RWPE1 (cell line): ENCODE data around the gene AMBRA1.
A peak's percentile ranks its signal among the peaks of the same experiment; 100 is the strongest.

ENCODE experiments used
- CTCF ChIA-PET: fragments of 350-600 bp; sonication (Branson Sonifier 250); formaldehyde crosslinking; extraction: SDS; loops from one replicate; lab custom pipeline; 2021; lab: Yijun Ruan, JAX
- POLR2A ChIA-PET: fragments of 400-600 bp; formaldehyde crosslinking; extraction: SDS; loops from one replicate; lab custom pipeline; 2020; ENCODE audit warnings: antibody characterized with exemption; ENCODE audit not compliant: low non-redundant PET; lab: Yijun Ruan, JAX
- DNase-seq: peaks from one replicate; pipeline ENCODE4 v3.0.0; 2012; ENCODE audit warnings: low spot score
- H3K27ac ChIP-seq: fragments of 450-650 bp; 2 replicates; pipeline ENCODE4 v1.5.1; 2017
- TF ChIP-seq, protein P1 (sequence below): fragments of 450-650 bp; conservative IDR thresholded peaks from 2 replicates; pipeline ENCODE4 v1.5.1; 2017; ENCODE audit warnings: low read depth, mild to moderate bottlenecking

AMBRA1 gene

DNA sequence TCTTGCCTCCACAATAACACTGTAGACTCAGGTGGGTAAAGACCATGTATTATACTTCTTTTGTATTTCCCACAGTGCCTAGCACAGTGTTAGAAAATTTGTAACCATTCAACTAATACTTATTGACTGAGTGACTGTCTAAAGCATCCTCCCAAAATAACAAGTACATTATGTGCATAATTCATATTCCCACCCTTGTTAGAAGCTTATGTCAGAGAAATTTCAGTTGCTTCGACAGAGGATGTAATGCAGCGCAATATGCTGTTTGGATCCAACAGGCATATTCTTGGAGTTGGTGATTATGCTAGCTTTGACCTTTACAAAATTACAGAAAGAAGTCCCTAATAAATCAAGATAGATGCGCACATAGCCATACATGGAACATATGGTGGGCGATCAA is 53.0 kb downstream of the AMBRA1 start:
- no peak overlapping the region for H3K27ac ChIP-seq
- no peak for DNase-seq
- ChIA-PET POLR2A (no interaction called here), CTCF (interaction anchor here (0.6 kb wide), 1 partner anchor 149 kb away, joined by 5 read pairs; the partner anchor contains the start of gene CHRM4)
- TF ChIP-seq, protein P1, sequence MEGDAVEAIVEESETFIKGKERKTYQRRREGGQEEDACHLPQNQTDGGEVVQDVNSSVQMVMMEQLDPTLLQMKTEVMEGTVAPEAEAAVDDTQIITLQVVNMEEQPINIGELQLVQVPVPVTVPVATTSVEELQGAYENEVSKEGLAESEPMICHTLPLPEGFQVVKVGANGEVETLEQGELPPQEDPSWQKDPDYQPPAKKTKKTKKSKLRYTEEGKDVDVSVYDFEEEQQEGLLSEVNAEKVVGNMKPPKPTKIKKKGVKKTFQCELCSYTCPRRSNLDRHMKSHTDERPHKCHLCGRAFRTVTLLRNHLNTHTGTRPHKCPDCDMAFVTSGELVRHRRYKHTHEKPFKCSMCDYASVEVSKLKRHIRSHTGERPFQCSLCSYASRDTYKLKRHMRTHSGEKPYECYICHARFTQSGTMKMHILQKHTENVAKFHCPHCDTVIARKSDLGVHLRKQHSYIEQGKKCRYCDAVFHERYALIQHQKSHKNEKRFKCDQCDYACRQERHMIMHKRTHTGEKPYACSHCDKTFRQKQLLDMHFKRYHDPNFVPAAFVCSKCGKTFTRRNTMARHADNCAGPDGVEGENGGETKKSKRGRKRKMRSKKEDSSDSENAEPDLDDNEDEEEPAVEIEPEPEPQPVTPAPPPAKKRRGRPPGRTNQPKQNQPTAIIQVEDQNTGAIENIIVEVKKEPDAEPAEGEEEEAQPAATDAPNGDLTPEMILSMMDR: no peak

DNA sequence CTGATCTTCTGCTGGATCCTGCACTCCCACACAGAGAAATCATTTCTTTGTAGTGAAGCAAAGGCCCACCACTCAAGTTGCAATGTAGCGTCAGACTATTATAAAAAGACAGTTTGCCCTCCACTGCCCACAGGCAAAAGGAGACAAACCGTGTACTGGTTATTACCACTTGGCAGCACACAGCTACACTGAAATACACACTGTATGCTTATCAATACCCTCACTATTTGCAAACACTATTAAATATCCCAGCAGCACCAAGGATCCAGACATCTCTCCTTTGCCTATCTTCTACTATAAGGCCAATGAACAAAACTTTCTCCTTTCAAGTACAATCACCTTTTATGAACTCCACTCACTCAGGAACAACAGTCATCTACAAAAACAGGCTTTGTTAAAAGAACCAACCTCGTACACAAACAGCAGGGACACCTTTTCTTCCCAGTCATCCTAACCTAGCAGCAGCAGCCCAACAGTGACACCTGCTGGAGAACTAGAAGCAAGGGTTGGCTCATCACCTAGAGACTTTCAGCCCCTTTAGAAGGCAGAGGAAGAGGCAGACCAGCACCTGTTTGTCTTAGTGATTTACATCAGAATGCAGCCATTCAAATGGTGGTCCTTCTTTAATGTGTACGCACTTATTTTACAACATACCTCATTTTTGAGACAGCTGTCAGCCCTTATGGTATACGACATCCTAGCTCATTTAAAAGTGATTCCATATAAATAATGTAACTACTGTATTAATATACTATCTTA is 56.1 kb downstream of the AMBRA1 start:
- POLR2A ChIA-PET: no interaction called here
- TF ChIP-seq, protein P1: peak; percentile 90
- DNase-seq: peak; percentile 66
- CTCF ChIA-PET: interaction anchor here (0.6 to 2.5 kb wide), 5 partner anchors 8 to 228 kb away, joined by 3 to 6 read pairs (median 3); no protein-coding TSS in a partner anchor
- H3K27ac ChIP-seq: no peak overlapping the region

DNA sequence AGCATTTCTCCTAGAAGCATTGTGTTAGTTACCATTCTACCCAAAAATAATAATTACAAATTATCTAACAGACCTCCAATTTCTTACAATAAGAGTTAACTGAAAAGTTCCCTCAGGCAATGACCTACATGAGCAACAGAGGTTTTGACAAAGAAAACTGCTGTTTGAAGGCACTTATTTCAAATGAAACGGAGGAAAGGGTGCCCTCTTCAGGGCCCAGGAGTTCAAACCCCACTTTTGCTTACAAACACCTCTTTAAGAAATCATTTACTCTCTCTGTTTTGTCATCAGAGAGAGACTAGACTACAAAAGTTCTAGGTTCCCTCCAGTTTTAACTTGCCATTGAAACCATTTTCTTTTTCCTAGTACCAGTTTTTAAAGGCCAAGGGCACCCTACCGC is 56.7 kb downstream of the AMBRA1 start:
- POLR2A ChIA-PET: no interaction called here
- TF ChIP-seq, protein P1: no peak
- CTCF ChIA-PET: interaction anchor here (2.5 kb wide), 1 partner anchor 8 kb away, joined by 6 read pairs; no protein-coding TSS in a partner anchor
- no peak for DNase-seq
- no peak overlapping the region for H3K27ac ChIP-seq

DNA sequence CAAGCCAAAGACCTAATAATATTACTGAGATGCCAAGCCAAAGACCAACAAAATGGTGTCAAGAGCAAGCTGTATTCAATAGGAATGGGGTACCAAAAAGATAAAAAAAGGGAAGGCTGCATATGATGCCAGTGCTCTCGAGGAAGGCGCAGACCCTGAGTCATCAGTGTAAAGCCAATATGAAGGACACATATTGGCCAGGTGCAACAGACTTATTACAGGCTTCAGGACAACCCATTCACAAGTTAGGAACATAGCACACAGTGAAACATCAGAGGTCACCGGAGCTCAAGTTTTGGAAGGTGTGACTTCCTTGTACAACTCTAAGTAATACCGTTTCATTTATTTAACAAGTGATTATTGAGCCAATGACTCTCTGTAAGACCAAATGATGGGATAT is 58.1 kb downstream of the AMBRA1 start:
- ChIA-PET POLR2A (no interaction called here), CTCF (interaction anchor here (1.1 to 1.3 kb wide), 2 partner anchors 140 to 147 kb away, joined by 3 to 5 read pairs; no protein-coding TSS in a partner anchor)
- DNase-seq: no peak
- TF ChIP-seq, protein P1: no peak
- H3K27ac ChIP-seq: no peak overlapping the region

DNA sequence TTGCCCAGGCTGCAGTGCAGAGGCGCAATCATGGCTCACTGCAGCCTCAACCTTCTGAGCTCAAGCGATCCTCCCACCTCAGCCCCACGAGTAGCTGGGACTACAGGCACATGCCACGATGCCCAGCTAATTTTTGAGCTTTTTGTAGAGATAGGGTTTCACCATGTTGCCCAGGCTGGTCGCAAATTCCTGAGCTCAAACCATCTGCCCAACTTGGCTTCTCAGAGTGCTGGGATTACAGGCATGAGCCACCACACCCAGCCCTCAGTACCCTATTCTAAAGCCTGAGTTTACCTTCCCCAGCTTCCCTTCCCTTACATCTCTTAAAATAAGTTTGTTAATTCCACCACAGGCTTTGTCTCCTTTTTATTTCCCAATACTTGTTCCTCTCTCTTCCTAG is 59.1 kb downstream of the AMBRA1 start:
- no peak for DNase-seq
- TF ChIP-seq, protein P1: no peak
- no peak overlapping the region for H3K27ac ChIP-seq
- ChIA-PET POLR2A (no interaction called here), CTCF (interaction anchor here (0.6 kb wide), 1 partner anchor 16 kb away, joined by 6 read pairs; no protein-coding TSS in a partner anchor)

DNA sequence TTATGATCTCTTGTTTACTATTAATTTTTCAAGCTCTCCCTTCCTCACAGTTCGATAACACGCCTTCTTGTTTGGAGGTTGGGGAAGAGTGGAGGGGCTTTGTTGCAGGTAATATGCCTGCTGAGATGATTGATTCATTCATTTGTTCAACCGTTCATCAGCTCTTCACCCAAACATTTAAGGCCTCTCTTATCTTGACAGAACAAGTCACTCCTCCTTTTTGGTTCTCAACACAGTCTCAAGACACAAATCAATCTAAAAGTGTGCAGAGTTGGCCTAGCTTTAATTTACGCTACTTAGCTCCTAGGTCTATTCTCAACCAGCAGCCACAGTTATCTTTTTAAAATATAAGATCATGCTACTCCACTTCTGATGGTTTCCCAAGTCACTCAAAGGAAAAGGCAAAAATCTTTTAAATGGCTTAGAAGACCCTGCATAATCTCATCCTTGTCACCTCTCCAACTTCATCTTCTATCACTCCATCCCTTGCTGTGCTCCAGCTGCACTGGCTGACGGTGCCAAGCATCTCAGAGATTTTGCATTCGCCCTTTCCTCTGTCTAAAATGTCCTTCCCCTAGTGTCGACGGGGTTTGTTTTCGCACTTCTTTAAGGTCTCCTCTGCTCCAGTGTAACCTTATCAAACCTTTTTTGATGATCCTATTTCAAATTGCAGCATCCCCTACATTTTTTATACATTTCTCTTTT is 60.3 kb downstream of the AMBRA1 start:
- CTCF ChIA-PET: interaction anchor here (0.6 kb wide), 2 partner anchors 27 to 121 kb away, joined by 3 to 4 read pairs; no protein-coding TSS in a partner anchor

More for the DNA sequence above, 60.3 kb downstream of the AMBRA1 start:
- POLR2A ChIA-PET: interaction anchor here (0.5 kb wide), 1 partner anchor 31 kb away, joined by 5 read pairs; no protein-coding TSS in a partner anchor
- DNase-seq: no peak
- H3K27ac ChIP-seq: no peak overlapping the region
- TF ChIP-seq, protein P1: no peak
